IPS DF 4.7 (cell line): ENCODE measurements around the gene PTPRT.

ENCODE experiments used
- DNase-seq: peaks from one replicate; pipeline ENCODE4 v3.0.0-alpha.2; 2013; ENCODE audit warnings: low spot score; ENCODE audit errors: extremely low read depth

The PTPRT gene

DNA sequence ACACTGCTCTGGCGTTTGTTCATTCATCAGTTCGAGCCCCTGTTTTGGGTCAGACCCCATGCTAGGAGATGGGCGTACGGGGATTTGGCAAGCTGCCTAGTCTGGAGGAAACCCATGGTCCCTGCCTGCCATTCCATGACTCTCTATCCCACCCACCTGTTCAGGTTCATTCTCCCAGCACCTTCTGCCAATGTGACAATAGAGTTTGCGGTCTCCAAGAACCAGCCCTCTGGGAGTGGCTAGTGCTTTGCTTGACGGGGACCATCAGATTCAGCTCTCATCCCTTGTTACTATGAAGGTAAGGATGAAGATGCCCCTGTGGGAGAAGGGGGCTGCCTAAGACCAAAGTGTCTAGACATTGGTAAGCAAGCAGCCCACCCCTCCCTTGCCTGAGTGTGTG, 345.0 kb downstream of the PTPRT start:
- no peak for DNase-seq

DNA sequence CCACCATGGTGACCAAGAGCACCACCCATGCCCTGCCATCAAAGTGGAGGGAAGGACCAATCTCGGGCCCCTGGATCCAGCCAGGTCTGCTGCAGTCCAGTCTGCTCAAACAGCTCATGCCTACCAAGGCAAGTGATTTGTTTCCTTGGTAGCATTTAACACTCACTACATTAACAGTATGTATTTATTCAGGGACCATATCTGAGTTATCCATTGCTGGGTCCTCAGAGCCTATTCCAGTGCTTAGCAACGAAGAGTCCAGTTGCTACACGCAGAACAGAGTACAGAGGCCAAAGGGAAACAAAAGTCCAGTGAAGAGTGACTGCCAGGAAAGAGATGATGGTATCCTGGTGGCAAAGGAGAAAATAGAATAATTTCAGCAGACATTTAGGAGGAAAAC, 352.2 kb downstream of the PTPRT start:
- DNase-seq = no peak

DNA sequence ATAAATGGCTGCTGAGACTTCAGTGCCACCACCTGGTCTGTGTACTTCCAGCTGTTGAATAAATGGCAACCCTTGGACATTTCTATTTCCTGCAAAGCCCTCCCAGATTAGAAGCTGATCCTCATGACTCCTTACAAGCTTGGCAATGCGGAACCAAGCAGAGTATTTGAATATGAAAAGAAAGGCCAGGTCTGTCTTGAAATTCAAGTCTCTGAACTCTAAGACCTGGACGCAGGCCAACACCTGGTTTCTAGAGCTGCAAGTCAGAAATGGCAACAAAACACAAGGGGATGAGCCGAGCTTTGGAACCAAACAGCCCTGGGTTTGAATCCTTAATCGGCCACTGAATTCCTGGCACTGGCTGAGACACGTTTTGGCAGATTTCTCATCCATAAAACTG, 353.4 kb downstream of the PTPRT start:
- DNase-seq = no peak

DNA sequence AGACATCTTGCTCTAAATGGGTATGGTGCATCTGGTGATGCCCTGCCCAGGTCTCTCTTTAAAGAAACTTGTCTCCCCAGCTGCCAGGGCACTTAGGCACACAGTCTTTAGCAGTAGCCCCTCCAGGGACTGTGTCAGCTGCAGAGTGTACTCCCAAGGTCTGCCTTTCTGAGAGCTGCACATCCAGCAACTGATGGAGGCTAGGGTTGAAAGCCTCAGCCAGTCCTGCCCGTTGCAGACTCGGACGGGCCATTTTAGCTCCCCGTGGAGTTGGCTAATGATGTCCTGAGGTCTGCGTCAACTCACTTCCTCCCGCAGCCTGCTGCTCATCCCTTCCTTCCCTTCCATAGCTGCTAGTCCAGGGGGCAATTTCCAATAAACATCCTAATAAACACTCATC, 381.8 kb downstream of the PTPRT start:
- DNase-seq = no peak

DNA sequence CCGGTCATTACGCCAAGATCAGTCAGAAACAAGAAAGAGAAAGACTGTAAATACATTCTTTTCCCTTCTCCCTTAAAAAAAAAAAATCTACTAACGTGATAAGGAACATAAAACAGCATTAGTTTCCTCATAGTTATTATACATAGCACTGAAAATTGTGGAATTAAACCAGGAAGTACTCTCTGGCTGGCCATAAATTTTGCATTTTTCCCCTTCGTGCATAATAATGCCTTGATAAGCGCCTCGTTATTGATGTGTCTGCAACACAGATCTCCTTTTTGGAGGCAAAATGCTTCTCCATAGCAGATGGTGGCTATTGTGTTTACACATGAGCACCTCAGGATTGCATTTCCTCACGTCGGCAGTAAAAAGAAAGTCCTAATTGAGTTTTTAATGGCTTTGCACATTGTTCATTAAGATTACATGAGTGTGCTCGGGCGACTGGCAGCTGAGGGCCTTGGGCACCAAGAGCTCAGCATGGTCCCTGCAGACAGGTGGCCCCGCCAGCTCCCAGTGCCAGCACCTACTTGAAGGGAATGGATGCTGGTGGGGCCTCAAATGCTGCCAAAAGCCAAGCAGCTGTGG, 394.5 kb downstream of the PTPRT start:
- DNase-seq = no peak

DNA sequence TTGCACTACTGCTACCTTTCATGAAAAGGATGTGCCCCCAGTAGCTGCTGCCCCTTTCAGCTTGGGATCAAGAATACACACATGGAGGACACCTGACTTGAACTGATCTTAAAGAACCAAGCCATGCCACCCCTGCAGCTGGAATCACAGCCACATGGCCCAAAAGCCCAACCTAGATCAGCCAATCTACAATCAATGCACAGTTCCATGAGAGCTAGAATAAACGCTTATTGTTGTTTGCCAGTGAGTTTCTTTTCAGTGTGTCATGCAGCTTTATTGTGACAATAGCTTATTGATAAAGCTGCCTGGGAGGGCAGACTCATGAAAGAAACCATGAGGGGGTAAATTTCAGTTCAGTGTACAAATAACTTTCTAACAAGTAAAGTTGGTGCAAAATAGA, 397.7 kb downstream of the PTPRT start:
- DNase-seq = no peak

DNA sequence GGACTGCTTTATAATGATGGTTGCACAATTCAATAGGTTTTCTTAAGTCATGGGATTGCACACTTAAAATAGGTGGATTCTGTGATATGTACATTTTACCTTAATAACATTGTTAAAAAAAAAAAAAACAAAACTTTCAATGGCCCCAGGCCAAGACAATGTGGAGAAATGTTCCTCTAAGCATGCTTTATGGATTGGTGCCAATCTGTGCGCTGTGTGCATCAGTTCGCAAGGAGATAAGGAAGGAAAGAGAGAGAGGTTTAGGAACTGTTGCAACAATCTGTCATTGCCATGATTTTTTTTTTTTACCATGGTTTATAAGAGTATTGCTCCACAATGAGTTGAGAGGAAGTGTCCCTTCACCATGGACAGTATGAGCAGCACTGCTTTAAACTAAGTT, 399.6 kb downstream of the PTPRT start:
- DNase-seq = no peak

DNA sequence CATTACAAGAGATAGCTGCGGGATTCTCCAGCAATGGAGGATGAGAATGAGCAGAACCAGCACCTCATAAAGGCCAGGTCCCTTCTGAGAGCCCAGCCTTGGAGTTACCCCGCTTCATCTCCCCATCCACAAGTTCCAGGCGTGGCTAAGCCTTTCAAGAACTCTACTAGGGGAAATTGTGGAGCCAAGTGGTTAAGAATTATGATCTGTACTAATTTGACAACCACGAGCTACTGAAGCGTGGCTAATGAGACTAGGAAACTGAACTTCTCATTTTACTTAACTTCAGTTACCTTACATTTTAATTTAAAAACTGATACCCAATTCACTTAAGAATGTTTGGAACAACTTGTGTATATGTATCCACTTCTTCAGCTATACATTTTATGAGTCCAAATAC, 401.0 kb downstream of the PTPRT start:
- DNase-seq = no peak

DNA sequence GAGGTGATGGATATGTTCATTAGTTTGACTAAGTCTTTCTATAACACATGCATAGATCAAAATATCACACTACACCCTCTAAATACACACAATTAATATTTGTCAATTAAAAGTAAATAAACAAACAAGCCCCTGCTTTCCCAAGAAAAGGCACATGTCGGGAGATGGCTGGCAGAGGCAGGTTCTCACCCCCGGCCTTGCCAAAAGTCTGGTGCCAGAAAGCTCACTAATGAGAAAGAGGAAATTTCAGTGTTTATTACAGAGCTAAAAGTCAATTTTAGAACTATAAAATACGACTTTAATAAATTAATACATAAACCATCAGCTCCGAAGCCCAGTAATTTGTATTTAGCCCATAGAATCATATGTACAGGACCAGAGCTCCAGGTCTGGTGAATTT, 404.7 kb downstream of the PTPRT start:
- DNase-seq = no peak

DNA sequence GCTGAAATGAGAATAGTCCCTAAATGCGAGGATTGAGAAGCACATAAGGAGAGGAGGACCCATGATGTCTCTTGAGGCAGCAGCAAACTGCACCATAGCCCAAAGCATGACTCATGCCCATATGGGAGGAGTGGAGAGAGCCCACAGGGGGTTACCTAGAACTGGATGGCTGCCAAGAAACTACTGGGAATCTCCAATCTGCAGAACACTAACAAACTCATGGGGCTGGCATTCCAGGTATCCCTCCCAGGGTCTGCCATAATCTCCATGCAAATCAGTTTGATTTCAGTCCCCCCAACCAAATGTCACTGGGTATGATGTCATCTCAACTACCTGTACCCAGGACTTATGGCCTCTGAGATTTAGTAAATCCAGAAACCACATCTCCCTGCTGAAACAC, 410.5 kb downstream of the PTPRT start:
- DNase-seq = no peak

DNA sequence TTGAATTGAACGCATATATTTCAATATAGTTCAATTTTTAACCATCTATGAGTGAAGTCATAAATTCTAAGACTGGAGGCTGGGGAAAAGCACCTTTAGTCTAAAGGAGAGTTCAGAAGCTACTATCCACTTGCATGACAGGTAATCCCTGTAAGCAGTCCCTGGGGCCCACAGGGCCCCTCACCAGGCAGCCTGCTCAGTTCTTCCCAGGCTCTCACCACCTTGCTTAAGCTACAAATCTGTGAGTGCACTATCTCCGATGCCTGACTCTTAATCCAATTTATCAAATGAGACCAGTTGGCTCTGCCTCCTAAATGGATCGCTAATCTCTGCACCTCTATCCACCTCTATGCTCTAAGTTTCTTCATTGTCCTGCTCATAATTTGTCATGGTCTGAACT, 413.8 kb downstream of the PTPRT start:
- DNase-seq = no peak

DNA sequence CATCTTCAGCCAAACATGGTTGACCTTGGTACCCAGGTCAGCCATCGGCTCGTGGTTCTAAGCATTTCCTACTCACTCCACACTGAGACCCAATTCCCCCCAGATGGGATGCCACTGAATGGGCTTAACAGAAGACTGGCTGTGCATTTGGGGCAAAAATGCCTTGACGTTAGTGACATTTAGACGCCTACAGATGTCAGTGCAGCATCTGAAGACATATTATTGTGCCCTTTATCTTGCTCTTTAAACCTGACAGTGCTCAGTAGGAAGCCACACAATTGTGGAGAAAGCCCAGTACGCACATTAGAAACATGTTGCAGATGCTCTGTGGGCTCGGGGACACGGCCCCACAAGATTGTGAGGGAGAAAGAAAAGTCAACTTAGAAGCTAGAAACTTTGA, 414.7 kb downstream of the PTPRT start:
- no peak for DNase-seq

DNA sequence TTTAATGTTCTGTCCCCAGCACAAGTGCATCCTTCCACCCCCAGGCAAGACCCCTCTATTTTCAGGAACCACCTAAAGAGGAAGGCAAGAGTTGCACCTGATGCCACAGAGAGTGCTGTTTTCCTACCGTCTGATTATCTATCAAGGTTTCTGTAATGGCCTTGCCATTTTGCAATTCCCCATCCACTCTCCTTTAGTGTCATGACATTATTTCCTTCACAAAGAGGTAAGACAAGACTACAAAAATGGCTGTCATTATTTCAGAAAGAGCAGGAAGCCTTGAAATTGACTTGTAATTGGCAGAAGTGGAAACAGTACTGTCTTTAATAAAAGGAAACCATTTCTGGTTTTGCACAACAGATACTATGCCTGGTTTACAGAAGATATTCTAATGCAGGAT, 426.7 kb downstream of the PTPRT start:
- no peak for DNase-seq

DNA sequence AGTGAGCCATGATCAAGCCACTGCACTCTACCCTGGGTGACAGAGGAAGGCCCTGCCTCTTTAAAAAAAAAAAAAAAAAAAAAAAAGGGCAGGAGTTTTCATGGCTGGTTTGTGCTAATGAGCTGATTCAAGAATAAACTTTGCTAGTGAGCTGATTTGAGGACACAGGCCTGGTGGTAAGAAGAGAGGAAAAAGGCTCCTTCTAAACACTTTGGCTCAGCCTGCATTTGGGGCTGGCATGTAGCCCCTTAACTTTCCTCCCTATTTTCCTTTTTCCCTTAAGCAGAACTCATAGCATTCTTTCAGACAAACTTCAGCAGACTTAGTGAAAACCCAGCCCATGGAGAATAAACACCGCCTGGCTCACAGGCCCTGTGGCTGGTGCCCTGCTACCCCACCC, 432.7 kb downstream of the PTPRT start:
- no peak for DNase-seq

DNA sequence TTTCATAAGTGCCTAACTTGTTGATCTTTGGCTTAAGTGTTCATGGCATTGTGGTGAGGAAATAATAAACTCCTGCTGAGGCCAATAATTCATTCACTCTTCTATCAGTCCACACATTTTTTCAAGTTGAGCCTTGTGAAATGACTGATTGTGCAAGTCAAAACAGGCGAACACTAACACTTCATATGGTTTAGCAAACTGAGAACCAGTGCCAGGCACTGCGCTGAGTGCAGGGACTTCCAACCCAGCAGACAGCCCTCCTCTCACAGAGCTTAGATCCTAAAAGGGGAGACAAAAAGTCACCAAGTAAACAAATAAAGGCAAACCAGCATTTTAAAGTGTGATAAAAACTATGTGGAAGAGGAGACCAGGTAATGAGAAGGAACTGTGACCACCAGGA, 435.0 kb downstream of the PTPRT start:
- DNase-seq = no peak

DNA sequence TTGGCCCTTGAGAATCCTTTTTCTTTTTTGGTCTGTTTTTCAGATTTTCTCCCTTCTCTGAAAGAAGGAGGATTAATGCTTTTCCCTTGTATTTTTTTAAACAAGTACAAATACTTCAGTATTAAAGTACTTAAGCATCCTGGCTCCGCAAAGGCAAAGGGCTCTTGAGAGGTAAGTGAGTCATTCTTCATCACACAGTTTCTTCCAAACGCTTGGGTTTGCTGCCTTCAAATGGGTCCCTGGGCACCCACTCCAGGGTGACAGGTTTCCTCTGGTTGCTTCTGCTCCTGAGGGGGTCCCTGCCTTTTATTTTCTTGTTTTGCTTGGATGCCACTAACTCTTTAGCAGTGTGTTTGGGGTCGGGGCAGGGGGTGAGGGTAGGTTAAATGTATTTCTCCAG, 437.1 kb downstream of the PTPRT start:
- DNase-seq = no peak

DNA sequence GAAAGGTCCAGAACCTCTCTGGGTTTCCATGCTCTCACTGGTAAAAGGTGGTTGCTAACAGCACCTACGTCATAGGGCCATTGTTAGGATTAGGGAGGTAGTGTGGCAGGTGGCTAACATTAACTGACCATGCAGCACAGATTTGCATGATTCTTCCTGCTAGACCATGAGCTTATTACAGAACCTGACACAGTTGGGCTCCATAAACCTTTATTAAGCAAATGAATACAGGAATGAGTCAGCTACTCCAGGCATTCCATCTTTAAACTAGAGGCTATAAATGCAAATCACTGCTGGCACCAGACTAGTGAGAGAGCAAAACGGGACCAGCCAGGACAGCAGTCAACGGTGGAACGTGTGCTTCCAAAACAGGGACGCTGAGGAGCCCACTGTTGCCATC, 440.1 kb downstream of the PTPRT start:
- DNase-seq = no peak

DNA sequence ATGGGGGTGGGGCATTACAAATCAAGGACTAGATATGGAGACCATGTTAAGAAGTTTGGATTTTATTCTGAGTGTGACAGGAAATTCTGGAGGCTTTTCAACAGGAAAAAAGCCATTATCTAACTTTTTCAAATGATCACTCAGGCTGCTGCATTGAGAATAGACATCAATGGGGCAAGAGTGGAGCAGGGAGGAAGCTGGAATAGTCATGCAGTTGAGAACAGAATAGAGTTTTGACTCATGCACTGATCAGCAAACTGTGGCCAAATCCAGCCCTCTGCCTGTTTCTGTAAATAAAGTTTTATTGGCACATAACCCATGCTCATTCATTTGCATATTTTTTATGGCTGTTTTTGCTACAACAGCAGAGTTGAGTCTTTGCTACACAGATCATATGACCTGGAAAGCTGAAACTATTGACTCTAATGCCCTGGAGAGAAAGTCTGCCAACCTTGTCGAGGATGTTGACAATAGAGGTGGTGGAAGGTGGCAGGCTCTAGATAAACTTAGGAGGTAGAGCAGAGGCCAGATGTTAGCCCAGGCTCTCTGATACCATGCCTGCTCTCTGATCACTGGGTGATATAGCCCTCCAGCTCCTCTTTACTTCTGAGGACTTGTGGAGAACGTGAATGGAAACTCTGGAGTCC, 441.8 kb downstream of the PTPRT start:
- DNase-seq = no peak

DNA sequence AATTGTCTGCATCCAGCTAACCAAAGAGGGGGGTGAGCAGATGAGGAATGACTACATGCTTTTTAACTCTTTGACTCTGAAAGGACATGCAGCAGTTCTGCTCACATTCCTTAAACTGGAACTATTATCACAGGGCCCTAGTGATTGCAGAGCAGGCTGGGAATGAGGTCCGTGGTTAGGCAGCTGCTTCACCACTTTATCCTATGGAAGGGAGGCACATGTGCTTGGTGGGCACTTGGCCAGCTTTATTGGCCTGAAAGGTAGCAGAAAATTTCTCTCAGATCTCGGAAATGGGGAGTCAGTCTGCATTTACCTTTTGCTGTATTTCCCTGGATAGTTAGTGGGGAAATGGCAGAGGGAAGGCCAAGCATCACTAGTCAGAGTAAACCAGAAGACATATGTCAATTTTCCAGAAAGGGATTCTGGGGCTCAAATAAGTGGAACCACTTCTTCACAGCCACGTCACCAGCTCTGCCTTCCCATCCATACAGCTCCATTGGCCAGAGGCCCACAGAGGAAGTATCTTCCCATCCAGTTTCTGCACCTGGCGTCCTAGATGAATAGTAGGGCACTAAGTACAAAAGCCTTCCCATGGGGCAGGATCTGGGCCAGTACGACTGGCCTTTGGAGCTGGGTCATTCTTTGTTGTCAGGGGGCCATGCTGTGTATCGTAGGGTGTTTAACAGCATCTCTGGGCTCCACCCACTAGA, 444.8 kb downstream of the PTPRT start:
- DNase-seq = no peak

DNA sequence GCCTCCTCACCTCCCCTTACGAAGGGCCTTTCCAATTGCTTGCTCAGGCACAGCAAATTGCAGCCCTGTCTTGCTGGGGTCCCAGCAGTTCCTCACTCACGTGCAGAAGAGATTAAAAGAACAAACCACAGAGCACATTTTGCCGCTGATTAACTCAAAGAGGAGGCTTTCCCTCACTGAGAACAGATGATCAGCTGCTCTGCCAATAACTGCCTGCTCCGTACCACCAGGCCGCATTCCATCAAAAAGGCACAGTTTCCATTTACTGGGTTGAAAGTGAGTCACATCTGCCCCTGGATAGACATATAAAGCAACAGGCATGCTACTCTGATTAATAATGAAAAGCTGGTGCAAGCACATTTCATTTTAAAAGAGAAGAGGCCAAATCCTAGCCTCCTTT, 446.8 kb downstream of the PTPRT start:
- no peak for DNase-seq

DNA sequence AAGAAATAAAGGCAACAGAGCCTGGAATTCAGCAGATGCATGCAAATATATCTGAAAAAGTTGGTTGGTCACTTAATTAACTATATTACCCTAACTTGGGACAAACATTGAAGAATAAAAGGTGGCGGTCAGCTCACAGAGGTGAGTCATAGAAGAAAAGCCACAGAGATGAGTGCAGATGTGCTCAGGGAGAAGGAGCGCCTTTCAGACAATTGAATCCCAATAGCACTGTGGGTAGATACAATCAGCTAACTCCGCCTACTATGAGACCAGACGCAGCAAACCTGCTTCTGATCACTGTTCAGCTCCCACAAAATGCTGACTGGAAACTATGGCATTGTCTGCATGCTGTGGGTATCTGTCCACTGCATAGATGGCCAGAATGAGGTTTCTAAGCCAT, 447.8 kb downstream of the PTPRT start:
- no peak for DNase-seq

DNA sequence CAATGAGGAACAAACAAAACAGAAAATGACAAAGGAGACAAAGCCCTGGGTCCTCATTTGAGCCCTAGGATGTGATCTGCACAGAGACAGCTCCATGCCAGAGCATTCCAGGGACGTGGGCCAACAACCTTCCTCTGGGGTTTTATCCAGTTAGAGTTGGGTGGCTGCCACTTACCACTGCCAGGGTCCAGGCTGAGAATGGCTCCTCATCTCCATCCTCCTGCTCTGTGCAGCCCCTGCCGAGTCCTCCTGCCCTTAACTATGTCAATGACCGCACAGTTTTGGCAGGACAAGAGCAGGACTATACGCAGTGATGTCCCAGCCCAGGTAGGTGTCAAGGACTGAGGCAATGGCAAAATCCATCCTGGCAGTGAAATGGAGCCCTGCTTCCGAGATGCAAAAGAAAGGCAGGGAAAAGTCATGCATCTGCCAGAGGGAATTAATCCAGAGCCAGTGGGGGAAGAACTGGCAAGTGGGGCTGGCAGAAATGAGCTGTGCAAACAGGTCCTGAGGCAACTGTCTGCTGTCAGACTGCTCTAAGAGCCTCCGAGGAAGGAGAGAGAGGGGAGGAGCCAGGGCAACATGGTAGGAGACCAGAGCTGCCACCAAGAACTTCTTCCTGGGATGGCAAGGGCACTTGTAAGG, 449.4 kb downstream of the PTPRT start:
- no peak for DNase-seq

DNA sequence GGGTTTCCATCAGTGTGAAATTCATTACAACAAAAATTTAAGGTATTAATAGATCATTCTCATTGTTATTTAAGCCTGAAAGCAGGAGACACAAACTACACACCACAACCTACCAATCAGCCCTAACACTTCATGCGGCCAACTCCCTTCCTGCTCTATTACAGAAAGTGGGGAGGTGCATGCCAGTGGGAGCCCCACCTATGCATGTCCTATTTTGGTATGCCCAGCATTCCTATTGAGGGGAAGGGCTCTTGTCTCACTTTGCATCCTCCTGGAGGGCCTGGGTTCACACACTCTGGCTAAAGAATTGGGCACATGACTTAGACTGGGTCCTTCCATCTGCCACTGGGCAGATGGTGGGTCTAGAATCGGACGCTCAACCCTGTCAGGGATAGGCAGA, 450.0 kb downstream of the PTPRT start:
- no peak for DNase-seq
